Panc1 (cell line): ENCODE measurements around the gene NKG7. TPM values are rescaled to one million over a fixed set of nuclear protein-coding genes. Genes with fewer than 3 reads are reported as not detected.

Experiments
- ATAC-seq: fragments of 200-7000 bp; cut with Tn5 transposase; 2 replicates; pipeline ENCODE4 v1.9.1; 2020; ENCODE audit warnings: mild to moderate bottlenecking, moderate library complexity
- BruUV-seq: library from RNA; stranded (reverse); fragments of 400-500 nt; replicated peaks from 2 replicates; lab custom pipeline; 2021; lab: Mats Ljungman, UMichigan
- CTCF ChIA-PET: fragments of 300-600 bp; sonication (Branson Sonifier 250); formaldehyde crosslinking; loops from one replicate; lab custom pipeline; 2022; ENCODE audit warnings: antibody characterized with exemption; lab: Charles Lee
- POLR2A ChIA-PET: fragments of 300-600 bp; sonication (Branson Sonifier 250); formaldehyde crosslinking; loops from one replicate; lab custom pipeline; 2022; ENCODE audit warnings: antibody characterized with exemption; lab: Charles Lee
- DNase-seq: peaks from one replicate; pipeline ENCODE4 v3.0.0-alpha.2; 2010; ENCODE audit warnings: low read depth, low spot score
- H3K27ac ChIP-seq: 2 replicates; pipeline ENCODE4 v1.5.1; 2011; ENCODE audit warnings: mild to moderate bottlenecking, low read length, inconsistent platforms
- H3K27me3 ChIP-seq: fragments of 200-500 bp; sonication (Bioruptor generic); 2 replicates; pipeline ENCODE4 v1.6.0; 2014; ENCODE audit warnings: low read length, inconsistent platforms; ENCODE audit not compliant: control insufficient read depth, insufficient read depth
- H3K36me3 ChIP-seq: fragments of 200-500 bp; sonication (Bioruptor generic); 2 replicates; pipeline ENCODE4 v1.5.1; 2014; ENCODE audit warnings: inconsistent platforms, mild to moderate bottlenecking, low read length, moderate library complexity; ENCODE audit not compliant: control insufficient read depth, insufficient read depth
- H3K4me1 ChIP-seq: 2 replicates; pipeline ENCODE4 v1.5.1; 2011; ENCODE audit warnings: inconsistent platforms, mild to moderate bottlenecking, low read length, moderate library complexity; ENCODE audit not compliant: control insufficient read depth, insufficient read depth
- H3K4me3 ChIP-seq, 2 experiments: 2 replicates each; pipeline ENCODE4 v1.5.1; 2011 to 2012; ENCODE audit warnings: low read depth in 2 of 2, low read length in 2 of 2, mild to moderate bottlenecking in 2 of 2, inconsistent platforms in 1 of 2, moderate library complexity in 1 of 2
- H3K9me3 ChIP-seq: fragments of 200-500 bp; sonication (Bioruptor generic); 2 replicates; pipeline ENCODE4 v1.5.1; 2014; ENCODE audit warnings: low read depth, mild to moderate bottlenecking, inconsistent platforms, low read length, moderate library complexity; ENCODE audit not compliant: control insufficient read depth, insufficient read depth
- POLR2AphosphoS5 ChIP-seq: IDR thresholded peaks from 2 replicates; pipeline ENCODE4 v1.6.1; 2012; ENCODE audit warnings: mild to moderate bottlenecking, low read depth, low read length, moderate library complexity
- SIN3A ChIP-seq: IDR thresholded peaks from 2 replicates; pipeline ENCODE4 v1.6.1; 2012; ENCODE audit warnings: low read depth, mild to moderate bottlenecking, low read length, moderate library complexity, borderline replicate concordance; ENCODE audit not compliant: insufficient read depth
- TCF7L2 ChIP-seq: IDR thresholded peaks from 2 replicates; pipeline ENCODE4 v1.6.1; 2011; ENCODE audit warnings: mild to moderate bottlenecking, low read depth, low read length, inconsistent platforms
- in situ Hi-C: cut with HindIII; loops from 2 replicates; pipeline ENCODE4 v1.10.0; 2016; ENCODE audit warnings: low sequenced_read_pairs, low pct_unique_long_range_greater_than_20kb
- intact Hi-C: fragments of 100-400 bp; cut with micrococcal nuclease; formaldehyde crosslinking; loops from one replicate; pipeline ENCODE4 v1.10.0; 2022; ENCODE audit not compliant: unreplicated experiment
- total RNA-seq: library from RNA; stranded (reverse); gene quantifications from one replicate; pipeline ENCODE4 v1.2.1, GENCODE V29; 2021; ENCODE audit not compliant: unreplicated experiment
- TF ChIP-seq, protein P1 (sequence below): fragments of 450-650 bp; IDR thresholded peaks from 2 replicates; pipeline ENCODE4 v1.5.1; 2017; ENCODE audit warnings: mild to moderate bottlenecking
- TF ChIP-seq, protein P2 (sequence below), 2 experiments: IDR thresholded peaks; 2 replicates each; pipeline ENCODE4 v1.6.1; 2011 to 2012; ENCODE audit warnings: low read depth in 2 of 2, control low read depth in 1 of 2, low read length in 1 of 2, mild to moderate bottlenecking in 1 of 2, moderate library complexity in 1 of 2; ENCODE audit not compliant: insufficient read depth in 1 of 2

NKG7 gene
- total RNA-seq, 1 experiment from 2014 or later, result 0.23 TPM

DNA sequence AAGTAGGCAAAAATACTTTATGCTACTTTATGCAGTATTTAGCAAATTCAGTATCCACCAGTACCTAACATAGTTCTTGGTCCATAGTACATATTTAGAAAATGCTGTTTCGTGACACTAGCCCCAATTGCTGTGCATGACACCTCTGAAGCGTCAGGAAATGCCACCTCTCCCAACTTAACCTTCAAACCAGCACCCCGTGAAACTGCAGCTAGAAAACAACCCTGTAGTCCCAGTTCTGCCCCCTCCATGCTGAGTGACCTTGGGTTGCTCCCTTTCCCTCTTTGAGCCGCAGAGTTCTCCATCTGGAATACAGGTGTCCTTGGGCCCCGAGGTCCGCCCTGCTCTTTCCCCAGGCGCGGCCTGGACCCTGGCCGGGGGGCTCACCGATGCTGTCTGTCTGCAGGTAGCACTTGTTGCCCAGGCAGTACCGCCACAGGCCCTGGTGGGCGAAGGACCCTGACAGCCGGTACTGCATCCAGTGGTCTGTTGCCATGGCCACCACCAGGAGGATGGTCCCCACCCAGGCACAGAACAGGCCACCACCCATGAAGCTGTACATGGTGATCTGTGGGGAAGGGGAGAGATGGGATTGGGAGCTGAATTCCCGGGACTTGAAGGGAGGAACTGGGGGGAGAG lies 14.5 kb upstream of the NKG7 start:
- Histone ChIP-seq H3K4me3 (no peak overlapping the region), H3K9me3 (no peaks in the 10 kb centered on the region), H3K27me3 (no peaks in the 10 kb centered on the region), H3K27ac (no peak overlapping the region), H3K36me3 (no peaks in the 10 kb centered on the region), H3K4me1 (no peaks in the 10 kb centered on the region)
- in situ Hi-C loops, result no loop called here
- intact Hi-C loops, result no loop called here
- BruUV-seq, result no TSS peak
- CTCF ChIA-PET, result interaction anchor here (0.5 kb wide), 1 partner anchor 48 kb away, joined by 7 read pairs; no protein-coding TSS in a partner anchor
- no peak for DNase-seq
- TF ChIP-seq SIN3A (no peak), TCF7L2 (no peak), POLR2AphosphoS5 (no peak)
- TF ChIP-seq, protein P1, sequence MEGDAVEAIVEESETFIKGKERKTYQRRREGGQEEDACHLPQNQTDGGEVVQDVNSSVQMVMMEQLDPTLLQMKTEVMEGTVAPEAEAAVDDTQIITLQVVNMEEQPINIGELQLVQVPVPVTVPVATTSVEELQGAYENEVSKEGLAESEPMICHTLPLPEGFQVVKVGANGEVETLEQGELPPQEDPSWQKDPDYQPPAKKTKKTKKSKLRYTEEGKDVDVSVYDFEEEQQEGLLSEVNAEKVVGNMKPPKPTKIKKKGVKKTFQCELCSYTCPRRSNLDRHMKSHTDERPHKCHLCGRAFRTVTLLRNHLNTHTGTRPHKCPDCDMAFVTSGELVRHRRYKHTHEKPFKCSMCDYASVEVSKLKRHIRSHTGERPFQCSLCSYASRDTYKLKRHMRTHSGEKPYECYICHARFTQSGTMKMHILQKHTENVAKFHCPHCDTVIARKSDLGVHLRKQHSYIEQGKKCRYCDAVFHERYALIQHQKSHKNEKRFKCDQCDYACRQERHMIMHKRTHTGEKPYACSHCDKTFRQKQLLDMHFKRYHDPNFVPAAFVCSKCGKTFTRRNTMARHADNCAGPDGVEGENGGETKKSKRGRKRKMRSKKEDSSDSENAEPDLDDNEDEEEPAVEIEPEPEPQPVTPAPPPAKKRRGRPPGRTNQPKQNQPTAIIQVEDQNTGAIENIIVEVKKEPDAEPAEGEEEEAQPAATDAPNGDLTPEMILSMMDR, result no peak
- TF ChIP-seq, protein P2, sequence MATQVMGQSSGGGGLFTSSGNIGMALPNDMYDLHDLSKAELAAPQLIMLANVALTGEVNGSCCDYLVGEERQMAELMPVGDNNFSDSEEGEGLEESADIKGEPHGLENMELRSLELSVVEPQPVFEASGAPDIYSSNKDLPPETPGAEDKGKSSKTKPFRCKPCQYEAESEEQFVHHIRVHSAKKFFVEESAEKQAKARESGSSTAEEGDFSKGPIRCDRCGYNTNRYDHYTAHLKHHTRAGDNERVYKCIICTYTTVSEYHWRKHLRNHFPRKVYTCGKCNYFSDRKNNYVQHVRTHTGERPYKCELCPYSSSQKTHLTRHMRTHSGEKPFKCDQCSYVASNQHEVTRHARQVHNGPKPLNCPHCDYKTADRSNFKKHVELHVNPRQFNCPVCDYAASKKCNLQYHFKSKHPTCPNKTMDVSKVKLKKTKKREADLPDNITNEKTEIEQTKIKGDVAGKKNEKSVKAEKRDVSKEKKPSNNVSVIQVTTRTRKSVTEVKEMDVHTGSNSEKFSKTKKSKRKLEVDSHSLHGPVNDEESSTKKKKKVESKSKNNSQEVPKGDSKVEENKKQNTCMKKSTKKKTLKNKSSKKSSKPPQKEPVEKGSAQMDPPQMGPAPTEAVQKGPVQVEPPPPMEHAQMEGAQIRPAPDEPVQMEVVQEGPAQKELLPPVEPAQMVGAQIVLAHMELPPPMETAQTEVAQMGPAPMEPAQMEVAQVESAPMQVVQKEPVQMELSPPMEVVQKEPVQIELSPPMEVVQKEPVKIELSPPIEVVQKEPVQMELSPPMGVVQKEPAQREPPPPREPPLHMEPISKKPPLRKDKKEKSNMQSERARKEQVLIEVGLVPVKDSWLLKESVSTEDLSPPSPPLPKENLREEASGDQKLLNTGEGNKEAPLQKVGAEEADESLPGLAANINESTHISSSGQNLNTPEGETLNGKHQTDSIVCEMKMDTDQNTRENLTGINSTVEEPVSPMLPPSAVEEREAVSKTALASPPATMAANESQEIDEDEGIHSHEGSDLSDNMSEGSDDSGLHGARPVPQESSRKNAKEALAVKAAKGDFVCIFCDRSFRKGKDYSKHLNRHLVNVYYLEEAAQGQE (IDR thresholded peaks at IDR 0.05; ENCODE audit: insufficient read depth in 1 of 2, low read depth in 2 of 2, low read length in 1 of 2), result no peak
- POLR2A ChIA-PET, result no interaction called here
- no peak for ATAC-seq

DNA sequence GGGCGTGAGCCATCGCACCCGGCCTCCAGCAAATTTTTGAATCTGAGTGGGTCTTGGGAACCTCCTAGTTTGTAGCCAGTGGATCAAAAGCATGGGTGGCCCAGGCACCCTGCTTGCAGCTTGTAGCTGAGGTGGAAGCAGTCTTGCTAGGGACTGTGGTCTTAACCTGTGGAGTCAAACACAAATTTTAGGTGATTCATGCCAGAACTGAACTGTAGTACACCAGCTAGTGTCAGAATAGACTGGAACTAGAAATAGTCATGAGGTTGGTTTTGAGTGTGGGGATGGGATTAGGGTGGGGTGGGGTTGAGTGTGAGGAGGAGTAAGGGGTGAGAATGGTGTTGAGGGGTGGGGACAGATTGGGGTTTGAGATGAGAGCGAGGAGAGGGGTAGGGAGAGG lies 9.6 kb upstream of the NKG7 start:
- ChIA-PET POLR2A (interaction anchor here (0.6 kb wide), 1 partner anchor 329 kb away, joined by 9 read pairs; no protein-coding TSS in a partner anchor), CTCF (no interaction called here)
- H3K27me3 ChIP-seq, result no peaks in the 10 kb centered on the region
- H3K9me3 ChIP-seq, result no peaks in the 10 kb centered on the region
- H3K36me3 ChIP-seq, result no peaks in the 10 kb centered on the region
- DNase-seq, result no peak
- intact Hi-C loops (no loop called here), in situ Hi-C loops (no loop called here)
- no TSS peak for BruUV-seq
- no peaks in the 10 kb centered on the region for H3K4me1 ChIP-seq
- H3K4me3 ChIP-seq, result no peak overlapping the region
- ATAC-seq, result no peak
- TF ChIP-seq, protein P1, result no peak
- no peak for TF ChIP-seq TCF7L2
- TF ChIP-seq SIN3A, result no peak
- TF ChIP-seq POLR2AphosphoS5, result no peak
- TF ChIP-seq, protein P2 (IDR thresholded peaks at IDR 0.05; ENCODE audit: insufficient read depth in 1 of 2, low read depth in 2 of 2, low read length in 1 of 2), result no peak
- H3K27ac ChIP-seq, result no peak overlapping the region
